Measurements from ENCODE around the gene RPL3.

The RPL3 gene

DNA sequence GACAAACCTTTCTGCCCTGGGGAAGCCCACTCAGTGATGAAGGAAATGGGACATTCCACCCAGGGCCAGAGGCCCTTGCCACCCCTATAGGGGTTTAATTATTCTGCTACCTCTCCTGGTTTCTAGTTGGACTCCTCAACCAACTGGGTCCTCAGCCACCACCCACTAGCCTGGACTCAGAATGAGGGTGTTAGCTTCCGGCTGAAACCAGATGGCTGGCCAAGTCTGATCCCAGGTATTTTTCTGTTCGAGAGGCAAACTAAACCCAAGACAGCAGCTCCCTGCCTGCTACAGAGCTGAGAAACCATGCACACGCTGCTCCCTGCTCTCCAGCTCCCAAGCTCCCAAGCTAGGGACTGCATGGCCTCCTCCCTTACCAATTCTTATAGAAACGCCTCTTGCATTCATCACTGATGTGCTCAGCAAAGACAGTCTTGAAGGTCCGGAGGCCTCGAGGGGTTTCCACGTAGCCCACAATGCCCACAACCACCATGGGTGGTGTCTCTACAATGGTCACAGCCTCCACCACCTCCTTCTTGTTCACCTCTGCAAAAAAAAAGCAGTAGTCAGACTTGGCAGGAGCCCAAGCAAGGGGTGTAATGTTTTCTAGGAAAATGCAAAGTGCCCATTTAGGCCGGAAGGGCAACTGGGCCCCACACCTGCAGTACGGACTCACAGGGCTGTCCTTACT lies 2.2 kb downstream of the RPL3 start:
- DNase-seq (ENCODE audit: low read depth): no peak

DNA sequence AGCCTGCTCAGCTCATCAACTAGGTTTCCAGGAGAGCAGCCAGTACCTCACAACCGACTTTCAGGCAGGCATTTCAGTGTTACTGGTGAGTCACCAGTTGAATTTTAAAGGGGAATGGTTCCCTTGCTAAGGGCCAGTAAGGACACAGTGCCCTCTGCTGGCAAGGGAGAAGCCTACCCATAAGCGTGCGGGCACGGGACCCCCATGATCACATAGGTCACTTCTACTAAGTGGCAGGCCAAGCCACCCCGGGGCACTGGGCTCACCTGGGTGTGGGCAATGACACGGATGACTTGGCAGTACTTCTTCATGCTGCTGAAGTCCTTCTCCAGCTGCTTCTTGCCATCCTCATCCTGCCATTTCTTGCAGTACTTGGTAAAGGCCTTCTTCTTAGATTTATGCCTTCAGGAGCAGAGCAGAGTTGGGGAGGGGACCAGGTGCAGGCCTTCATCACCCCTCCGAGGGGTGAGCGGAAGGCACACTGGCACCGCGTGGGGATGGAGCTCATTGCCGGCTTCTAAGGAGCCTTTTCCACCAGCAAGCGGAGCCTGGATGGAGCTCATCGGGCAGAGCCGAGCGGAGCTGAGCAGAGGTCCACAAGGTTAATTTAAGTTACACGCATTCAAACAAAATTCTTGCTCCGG lies 2.9 kb downstream of the RPL3 start:
- DNase-seq (ENCODE audit: low read depth): peak; percentile 68

- DNase-seq (ENCODE audit: low read depth): no peak
These were observed 4.0 kb downstream of the RPL3 start for GRCh38 chr22:39315389-39315788.

DNA sequence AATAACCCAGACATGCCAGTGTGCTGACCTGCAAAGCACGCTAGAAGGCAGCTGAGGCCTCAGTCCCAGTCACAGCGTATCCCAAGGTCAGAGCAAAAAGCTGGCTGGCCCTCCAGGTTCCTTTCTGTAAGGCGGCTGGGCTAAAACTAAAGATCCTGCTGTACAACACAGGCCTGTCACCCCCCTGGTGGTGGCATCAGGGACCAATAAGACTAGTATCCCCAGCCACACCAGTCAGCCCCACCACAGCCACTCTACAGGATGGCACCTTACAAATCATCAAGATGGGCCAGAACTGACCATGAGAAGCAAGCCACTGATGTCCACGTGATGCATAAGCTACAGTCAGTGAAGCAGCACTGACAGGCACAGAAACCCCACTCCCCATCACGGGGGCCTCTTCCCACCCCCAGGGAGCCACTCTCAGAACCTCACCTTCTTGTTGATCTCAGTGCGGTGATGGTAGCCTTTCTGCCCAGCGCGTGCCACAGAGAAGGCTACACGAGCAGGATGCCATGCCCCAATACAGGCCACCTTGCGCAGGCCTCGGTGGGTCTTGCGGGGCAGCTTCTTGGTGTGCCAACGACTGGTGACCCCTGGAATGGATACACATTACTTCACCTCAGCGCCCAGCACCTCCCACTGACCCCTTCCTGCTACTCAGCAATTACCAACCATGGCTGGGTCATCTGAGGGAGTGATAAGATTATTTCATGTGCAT lies 5.0 kb downstream of the RPL3 start:
- no peak for DNase-seq (ENCODE audit: low read depth)

DNA sequence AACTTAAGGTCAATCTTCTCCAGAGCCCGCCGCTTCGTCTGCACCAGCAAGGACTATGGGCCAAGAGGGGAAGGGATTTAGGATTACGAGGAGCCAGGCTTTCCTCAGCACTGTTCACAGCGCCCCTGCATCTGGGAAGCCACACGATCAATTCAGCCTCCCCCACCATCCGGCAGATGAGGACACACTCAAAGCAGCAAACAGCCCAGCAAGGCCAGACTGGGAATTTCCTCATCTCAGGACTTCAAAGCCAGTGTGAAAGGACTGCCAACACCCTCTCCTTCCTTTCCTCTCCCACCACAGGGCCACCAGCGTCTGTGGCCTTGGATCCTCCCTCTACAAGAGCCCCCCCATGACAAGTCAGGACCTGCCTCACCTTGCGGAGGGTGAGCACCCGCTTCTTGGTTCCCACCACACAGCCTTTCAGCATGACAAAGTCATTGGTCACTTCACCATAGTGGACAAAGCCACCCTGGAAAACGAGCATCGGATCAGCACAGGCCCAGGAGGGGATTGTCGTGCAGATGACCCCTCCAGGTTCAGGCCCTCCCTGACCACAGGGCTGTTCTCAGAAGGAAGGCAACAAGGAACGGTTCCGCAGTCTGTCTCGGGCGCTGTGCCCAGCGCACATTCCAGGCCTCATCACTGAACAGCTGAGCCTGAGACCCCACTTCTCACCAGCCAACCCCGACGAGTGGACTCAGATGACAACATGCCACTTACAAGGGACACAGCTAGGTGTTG lies 6.0 kb downstream of the RPL3 start:
- DNase-seq (ENCODE audit: low read depth): no peak

DNA sequence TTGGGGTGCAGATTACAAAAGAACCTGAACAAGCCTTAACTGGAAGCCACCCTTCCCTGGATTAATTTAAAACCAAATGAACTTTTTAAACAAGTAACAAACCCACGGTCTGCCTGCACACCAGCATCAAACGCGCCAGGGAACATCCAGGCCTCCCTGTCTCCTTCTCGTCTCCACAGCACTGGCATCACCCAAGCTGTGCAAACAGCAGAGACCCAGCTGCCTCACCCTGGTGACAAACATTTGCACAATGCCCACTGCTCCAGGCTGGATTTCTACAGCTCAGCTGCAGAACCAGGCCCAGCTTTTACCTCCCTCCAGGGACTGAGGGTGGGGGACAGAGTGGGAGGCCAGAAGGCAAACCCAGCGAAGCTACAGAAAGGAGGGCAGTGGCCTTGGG lies 7.0 kb downstream of the RPL3 start:
- DNase-seq (ENCODE audit: low read depth): no peak

- DNase-seq (ENCODE audit: low read depth): no peak
These were observed 7.6 kb downstream of the RPL3 start for GRCh38 chr22:39311592-39312400.

GRCh38 chr22:39309881-39310714 lies 9.3 kb downstream of the RPL3 start:
- DNase-seq (ENCODE audit: low read depth): no peak

DNA sequence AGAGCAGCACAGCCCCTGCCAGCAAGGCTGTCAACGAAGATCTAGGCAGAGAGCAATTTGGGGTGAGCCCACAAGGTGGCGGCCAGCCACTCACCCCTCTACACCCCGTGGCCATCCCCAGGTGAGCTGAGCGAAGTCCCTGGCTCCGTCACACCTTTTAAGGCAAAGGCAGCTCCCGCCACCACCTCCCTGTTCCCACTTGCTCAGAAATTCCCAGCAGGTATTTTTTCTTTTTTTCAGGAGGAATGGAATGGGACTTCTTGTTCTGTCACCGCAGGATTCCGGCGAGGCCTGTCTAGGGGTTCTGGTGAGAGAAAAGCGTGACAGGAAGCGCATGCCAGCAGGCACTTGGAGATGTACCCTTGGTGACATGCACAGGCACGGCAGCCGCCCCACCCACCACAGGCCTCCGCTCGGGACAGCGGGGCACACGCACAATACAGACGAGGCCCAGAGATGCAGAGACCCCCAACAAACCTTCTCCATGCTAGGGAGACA lies 10.0 kb downstream of the RPL3 start:
- no peak for DNase-seq (ENCODE audit: low read depth)

- no peak for DNase-seq (ENCODE audit: low read depth)
These were observed 10.6 kb downstream of the RPL3 start for GRCh38 chr22:39308614-39309363.

- no peak for DNase-seq (ENCODE audit: low read depth)
These were observed 12.7 kb downstream of the RPL3 start for GRCh38 chr22:39306456-39307361.

DNA sequence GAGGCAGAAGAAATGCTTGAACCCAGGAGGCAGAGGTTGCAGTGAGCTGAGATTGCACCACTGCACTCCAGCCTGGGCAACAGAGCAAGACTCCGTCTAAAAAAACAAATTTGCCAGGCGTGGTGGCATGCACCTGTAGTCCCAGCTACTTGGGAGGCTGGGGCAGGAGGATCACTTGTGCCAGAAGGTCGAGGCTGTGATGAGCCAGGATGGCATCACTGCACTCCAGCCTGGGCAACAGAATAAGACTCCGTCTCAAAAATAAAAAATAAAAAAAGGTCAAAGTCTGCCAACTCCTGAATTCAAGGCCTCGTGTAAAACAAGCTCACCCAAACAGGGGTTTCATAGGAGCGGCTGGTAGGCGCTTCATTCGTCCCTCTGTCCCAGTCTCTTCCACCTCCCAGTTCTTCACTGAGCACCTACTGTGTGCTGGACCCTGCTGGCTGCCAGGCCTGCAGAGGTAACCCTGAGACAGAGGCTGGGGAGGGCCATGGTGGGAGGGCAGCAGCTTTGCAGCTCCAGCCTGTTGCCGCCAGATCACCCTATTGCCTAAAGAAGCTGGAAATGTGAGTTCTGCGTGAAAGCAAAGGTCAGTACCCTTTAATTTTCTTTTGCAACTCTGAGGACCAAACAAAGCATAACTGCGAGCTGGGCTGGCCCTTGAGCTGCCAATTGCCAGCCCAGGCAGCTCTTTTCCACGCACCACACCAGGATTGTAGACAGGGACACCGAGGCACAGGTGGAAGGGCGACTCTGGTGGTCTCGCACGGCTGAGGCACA lies 15.3 kb downstream of the RPL3 start:
- no peak for DNase-seq (ENCODE audit: low read depth)

GRCh38 chr22:39303358-39303757 lies 16.1 kb downstream of the RPL3 start:
- DNase-seq (ENCODE audit: low read depth): no peak

DNA sequence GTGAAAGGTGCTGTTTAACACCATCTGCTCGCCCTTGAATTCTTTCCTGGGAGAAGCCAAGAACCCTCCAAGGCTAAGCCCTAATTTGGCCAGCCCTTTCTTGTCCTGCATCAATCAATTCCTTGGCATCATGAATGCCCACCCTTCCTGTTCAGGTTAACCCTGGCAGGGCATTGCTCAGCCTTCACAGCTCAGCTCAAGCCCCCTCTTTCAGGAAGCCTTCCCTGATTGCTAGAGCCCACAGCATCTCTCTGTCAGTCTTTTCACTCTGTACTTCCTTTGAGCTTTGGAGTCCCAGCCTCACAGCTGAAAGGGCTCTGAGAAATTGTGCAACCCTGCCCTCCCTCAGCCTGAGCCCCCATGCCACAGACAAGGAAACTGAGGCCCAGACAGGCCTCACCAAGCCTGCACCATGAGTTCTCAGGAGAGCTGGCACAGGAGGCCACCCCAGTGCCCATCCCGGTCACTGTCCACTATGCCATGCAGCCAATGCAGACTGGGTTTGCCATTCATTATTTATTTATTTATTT lies 16.9 kb downstream of the RPL3 start:
- DNase-seq (ENCODE audit: low read depth): no peak

GRCh38 chr22:39301926-39302325 lies 17.5 kb downstream of the RPL3 start:
- no peak for DNase-seq (ENCODE audit: low read depth)

DNA sequence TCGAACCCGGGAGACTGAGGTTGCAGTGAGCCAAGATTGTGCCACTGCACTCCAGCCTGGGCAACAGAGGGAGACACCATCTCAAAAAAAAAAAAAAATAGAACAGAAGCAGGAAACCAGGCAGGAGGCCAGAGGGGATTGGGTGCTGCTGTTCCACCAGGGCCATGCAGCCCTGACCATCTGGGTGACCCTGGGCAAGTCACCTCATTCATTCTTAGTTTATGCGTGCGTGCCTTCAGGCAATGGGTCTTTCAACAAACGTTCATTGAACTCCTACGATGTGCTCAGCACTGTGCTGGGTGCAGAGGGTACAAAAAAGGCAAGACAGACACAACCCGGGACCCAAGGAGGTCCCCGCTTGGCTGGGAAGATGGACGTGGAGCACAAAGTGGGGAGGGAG lies 18.3 kb downstream of the RPL3 start:
- DNase-seq (ENCODE audit: low read depth): no peak

GRCh38 chr22:39300186-39300830 lies 19.1 kb downstream of the RPL3 start:
- no peak for DNase-seq (ENCODE audit: low read depth)
